HG03139 (cell line): ENCODE measurements around the gene TEX38.
"Not testable (repeated sequence)": the region's sequence is repeated elsewhere in the genome, so short reads cannot be mapped to it uniquely, and the experiment has no call there.

ENCODE experiments used
- ATAC-seq: cut with Tn5 transposase; IDR thresholded peaks from one replicate; pipeline ENCODE4 v1.9.1; 2021; ENCODE audit not compliant: unreplicated experiment

The TEX38 gene

DNA sequence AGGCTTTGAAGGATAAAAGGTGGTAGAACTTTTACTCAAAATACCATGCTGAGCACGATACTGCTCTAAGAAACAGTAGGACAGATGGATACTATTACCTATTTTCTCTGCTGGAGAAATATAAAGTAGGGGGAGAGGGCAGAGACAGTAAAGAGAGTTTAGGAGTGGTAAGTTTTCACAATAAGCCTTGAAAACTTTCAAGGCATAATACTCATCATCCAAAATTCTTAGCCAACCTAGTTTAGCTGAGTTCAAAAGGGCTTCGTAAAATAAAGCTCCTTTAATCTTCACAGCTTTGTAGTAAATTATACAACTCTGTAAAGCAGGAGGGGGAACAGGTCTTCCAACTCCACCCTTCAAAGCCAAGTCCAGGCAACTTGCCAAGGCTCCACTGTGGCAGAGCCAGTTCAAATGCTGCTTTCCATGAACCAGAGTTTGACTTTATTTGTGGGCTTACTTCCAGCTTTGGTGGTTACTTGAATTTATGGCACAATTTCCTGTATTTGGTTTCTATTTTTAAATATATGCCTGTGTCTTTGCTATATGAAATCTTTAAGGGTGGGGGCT lies 15.5 kb downstream of the TEX38 start:
- ATAC-seq: no peak

DNA sequence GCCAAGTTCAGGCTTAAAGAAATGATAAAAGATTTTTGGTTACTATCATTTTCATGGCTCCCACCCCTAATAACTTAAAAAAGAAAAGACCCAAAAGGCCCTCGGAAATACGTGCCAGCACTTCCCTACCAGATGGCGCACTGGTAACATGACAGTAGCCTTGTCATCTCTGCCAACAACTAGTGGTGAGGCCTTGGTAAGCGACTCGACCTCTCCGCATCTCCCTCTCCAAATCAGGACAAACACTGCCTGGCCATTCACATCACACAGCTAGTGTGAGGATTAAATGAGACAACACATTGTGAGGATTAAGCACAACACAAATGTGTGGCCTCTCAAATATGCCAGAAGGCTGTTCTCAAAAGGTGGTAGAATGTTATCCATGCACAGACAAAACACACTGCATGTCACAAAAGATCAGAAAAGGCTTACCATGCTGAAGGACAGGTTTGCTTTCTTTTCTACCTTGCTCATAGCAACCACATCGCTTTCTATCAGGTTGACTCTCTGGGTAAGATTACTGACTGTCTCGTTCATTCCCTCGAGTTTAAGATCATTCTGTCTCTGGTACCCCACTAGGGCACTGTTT lies 16.4 kb downstream of the TEX38 start:
- no peak for ATAC-seq

DNA sequence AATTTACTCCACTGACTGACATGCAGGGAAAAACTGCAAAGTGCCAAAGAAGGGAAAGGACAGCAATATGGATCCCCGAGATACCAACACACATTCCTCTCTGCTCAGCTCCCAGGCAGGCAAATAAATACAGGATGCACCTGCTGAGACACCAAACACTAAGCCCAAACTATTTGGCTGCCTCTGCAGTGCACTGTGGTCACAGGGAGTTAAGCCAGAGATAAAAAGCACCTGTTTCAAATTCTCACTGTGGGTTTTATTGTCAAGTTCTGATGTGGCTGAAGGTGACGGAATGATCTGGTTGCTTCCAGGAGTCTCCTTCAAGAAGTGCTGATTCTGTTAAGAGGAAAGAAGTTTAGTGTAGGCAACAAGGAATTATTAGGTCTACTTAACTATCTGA lies 17.7 kb downstream of the TEX38 start:
- ATAC-seq: no peak

DNA sequence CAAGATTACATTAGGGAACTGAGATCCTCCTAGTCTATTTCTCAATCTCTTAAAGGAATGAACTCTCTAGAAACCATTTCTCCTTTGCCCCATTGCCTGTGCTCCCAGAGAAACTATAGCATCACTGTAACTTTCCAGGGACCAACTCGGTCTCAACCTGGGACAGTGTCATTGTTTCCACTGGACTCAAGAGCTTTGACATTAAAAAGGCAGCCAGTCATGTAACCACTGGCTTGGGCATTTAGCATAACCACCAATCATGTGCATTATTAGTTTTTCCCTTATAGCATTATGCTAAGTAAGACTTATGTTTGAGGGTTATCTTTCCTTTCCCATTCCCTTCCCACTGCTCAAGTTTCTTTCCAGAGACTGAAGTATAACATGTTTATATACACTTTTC lies 18.2 kb downstream of the TEX38 start:
- ATAC-seq: no peak

DNA sequence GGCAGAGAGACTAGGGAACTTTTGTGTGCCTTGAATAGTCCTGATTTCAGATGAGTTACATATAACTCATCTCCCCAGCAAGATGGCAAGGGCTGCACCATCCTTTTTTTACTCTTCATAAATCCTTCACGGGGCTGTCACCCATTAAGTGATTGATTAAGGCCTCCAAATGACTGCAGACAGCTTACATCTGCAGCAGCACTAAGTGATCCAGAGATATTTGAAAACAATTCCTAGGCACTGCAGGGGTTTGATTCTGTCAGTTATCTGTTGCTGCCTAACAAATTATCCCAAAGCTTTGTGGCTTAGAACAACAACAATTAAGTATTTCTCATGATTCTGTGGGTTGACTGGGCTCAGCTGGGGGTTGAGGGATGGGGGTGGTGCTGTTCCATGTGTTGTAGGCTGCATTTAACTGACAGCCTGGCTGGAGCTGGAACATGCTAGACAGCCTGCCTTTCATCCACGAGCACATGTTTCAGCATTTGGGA lies 19.3 kb downstream of the TEX38 start:
- no peak for ATAC-seq

DNA sequence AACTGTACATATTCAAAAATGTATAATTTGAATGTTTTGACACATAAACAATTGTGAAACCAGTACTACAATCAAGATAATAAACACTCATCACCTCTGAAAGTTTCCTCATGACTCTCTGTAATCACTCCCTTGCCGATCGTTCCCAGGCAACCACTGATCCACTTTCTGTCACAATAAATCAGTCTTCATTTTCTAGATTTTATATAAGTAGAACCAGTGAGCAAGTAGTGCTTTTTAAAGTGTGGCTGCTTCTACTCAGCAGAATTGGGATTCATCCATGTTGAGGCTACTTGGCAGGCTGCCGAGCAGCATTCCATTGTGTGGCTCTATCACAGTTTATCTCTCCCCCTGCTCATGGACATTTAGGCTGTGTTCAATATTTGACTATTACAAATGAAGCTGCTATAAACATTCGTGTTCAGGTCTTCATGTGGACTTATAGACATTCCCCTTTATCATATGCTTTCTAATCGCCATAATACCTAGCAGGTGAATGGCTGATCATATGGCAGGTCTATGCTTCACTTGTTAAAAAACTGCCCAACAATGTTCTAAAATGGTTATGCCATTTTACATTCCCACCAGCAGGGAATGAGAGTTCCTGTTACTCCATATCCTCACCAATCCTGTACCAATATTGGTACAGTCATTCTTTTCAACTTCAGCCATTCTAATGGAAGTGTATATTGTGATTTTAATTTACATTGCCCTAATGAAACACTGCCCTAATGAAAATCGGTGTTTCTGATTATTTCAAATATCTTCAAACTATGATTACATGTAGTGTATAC lies 20.5 kb downstream of the TEX38 start:
- no peak for ATAC-seq

DNA sequence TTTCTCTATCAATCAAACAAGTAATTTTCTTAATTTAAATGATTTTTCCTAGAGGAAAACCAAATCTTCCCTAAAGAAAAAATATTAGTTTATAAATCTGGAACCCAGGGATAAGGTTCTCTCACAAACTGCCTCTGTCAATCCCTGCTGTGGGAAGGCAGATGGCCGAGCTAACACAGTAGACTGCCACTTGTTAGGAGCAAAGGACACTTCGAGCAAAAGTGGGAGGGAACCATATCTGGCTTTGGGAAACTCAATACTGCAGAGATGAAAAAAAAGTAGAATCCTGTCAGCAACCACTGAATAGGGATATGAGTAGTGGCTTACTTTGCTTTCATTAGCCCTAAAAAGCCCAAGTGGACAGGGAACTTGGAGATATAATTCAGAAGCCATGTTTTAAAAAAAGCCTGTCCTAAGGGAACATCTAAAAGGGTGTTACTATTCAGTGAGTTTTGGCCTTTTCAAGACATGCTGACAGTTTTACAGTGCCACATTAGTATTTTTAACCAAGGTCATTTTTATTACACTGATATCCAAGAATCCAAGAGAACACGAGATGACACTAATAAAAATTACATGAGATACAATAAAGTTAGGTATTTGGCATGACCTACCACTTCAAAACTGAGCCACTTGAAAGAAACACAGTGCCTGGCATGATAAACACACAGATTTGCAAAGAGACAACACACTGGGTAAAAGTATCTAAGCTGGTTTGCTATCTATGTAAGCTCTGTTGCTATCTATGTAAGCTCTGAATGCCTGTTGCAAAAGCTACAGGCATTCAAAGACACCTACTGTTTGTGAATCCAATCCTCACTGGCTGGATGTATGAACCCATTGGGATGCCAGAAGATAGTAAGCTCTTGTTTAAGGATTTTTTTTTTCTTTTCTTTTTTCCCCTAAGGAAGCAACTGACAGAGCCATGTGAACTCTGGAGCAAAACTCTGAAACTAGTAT lies 21.4 kb downstream of the TEX38 start:
- ATAC-seq: no peak

DNA sequence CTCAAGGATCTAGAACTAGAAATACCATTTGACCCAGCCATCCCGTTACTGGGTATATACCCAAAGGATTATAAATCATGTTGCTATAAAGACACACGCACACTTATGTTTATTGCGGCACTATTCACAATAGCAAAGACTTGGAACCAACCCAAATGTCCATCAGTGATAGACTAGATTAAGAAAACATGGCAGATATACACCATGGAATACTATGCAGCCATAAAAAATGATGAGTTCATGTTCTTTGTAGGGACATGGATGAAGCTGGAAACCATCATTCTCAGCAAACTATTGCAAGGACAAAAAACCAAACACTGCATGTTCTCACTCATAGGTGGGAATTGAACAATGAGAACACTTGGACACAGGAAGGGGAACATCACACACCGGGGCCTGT lies 23.0 kb downstream of the TEX38 start:
- not testable (repeated sequence) for ATAC-seq

DNA sequence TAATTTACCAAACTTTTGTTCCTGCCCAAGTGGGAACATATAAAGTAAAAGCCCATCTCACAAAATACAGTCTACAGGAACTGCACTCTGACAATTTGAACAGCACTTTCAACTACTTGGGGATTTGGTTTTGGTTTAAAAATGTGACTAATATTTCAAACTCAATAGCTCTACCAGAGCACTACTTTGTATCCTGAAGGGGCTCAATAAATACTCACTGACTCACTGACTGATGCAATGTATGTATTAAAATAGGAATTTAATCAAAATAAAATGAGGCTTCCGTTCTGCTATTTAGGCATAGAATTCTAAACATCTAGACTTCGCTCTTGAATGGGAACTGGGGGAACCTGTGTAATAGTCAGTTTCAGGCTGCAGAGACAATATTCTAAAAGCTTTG lies 25.4 kb downstream of the TEX38 start:
- ATAC-seq: no peak

DNA sequence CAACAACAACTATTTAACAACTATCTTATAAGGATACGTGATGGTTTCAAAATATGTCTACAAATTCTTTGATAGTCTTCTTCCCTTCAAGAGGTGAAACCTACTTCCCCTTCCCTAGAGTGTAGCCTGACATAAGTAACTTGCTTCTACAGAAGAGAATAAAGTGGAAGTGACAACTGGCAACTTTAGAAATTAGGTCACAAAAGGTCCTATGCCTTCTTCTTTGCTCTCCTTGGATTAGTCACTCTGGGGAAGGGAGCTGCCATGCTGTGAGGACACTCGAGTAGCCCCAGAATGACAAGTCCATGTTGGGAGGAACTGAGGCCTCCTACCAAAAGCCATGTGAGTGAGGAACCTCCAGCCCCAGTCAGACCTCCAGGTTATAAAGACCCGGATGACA lies 28.0 kb downstream of the TEX38 start:
- ATAC-seq: no peak

DNA sequence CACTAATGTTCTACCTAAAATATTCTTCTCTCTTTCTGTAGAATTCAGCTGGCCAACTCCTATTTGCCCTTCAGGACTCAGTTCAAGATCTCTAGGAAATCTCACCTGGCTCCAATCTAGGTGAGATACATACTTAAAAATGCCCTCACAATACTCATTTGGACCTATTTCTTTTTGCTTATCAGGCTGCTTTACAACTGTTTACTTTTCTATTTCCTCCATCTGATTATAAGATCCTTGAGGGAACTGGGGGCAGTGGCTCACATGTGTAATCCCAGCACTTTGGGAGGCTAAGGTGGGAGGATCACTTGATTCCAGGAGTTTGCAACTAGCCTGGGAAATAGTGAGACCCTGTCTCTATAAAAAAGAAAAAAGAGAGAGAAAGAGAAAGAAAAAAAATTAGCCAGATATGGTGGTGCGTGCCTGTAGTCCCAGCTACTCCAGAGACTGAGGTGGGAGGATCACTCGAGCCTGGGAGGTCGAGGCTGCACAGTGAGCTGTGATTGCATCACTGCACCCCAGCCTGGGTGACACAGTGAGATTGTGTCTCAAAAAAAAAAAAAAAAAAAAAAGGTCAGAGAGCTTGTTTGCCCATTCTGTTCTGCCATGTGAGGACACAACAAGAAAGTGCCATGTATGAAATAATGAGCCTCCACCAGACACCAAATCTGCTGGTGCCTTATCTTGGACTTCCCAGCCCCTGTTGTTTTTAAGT lies 32.4 kb downstream of the TEX38 start:
- no peak for ATAC-seq

DNA sequence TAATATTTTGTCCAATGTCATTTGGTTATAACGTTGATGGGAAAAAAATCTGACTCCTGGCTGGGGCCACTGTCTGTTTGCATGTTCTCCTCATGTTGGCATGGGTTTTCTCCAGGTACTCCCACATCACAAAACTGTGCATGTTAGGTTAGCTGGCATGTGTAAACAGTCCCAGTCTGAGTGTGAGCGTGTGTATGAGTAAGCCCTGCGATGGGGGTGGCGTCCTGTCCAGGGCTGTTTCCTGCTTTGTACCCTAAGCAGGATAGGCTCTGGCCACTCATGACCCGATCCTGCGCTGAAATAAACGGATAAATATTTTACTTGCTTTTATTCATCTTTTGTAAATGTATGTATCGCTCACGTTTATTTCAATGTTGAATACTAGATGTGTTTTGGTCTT lies 33.8 kb downstream of the TEX38 start:
- ATAC-seq: no peak

DNA sequence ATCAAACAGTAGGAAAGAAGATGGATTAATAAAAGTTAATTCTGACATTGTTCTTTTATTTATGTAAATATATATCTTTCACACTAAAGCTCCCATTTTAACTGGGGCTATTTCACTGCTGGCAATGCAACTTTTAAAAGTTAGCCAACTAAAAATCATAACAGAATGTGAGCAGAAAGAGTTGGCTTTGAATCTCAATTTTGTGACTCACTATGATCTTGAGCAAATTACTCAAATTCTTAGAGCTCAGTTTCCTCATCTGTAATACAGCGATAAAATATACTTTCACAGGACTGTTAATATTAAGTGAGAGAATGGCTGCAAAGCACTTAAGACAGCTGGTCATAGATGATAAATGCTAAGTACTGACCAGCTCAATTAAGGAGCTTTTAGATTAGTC lies 36.5 kb downstream of the TEX38 start:
- no peak for ATAC-seq

DNA sequence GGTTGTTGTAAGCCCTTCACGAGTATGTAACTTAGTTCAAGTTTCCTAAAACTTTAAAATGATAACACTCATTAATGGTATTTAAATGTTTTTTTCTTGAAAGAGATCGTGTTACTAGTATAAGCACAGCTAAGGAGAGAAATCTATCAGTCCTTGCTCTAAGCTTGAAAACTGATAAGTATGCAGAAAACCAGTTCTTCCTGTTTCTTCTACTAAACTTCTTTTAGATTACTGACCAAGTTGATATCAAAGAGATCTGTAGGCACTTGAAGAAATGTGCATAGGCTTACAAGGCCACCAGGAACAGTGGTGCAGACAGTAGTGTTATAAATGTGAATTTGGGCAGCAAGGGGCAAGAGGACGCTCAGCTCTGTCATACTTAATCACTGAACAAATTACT lies 43.3 kb downstream of the TEX38 start:
- no peak for ATAC-seq

DNA sequence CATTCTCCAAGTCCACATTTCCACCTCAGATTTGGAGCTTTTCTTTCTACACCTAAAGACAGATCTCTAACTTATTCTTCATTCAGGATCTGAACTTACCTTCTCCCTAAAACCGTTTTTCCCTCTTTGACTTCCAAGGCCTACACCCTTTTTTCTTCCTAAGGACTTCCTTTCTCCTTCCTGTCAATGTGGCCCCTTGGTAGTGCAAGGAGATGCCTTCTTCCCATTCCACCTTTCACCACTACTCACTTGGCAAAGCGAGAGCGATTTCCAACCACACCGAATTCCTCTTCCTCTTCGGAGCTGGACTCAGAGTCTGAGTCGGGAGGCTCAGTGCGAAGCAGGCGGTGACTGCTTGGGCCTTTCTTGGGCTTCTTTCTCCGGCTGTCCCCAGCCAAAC lies 46.0 kb downstream of the TEX38 start:
- no peak for ATAC-seq

DNA sequence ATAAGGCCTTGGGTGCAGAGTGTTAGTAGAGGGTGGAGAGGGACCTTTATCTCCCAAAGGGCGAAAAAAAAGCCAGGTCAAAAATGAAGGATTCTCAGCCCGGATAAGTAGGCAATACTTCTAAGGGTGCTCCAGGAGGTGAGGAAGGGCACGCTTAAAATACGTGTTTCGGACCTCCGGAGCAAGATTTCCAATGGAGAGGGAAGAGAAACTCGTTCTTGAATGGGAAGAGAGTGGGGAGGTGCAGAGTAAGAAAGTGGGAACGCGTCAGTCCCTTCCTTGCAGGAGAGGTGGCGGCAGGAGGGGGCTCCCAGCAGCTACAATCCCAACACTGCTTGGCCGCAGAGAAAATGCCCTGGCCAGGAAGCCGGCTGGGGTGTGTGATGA lies 46.7 kb downstream of the TEX38 start:
- ATAC-seq: no peak

DNA sequence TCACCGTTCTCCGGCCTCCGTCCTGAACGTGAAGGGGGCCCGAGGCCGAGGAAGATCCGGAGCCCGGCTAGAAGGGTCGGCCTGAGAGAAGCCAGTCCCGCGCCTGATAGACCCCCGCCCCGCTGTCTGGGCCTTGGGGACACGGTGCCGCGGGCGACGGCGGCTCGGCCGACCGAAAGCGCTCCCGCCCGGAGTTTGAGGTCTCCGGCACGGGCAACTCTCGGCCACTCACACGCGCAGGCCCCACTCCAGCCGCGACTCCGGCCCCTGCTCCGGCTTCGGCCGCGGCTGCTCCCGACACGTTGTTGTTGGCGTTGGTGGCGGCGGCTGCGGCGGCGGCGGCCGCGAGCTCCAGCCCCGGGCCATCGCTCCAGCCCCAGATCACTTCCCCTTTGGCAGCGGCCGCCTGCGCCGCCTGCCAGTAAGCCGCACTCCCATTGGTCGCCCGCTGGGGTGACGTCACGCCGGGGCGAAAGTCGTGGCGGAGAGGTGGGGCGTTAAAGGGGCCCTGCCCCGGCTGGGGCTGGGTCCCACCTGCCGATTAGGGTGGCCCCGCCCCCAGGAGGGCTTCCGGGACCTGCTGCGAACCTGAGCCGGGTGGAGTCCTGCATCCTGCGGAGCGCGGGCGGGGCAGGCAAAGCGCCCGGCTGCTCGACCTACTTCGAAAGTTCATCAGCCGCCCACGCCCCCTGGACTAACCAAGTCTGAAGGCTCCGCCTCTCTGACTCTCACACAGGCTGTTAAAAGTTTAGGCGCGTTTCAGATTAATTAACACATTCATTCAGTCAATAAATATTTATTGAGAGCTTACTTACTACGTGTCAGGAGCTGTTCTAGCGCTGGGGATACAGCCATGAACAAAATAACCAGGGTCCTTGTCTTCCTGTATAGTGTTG lies 47.3 kb downstream of the TEX38 start, which contains the start of gene EFCAB14:
TSS of gene EFCAB14 (minus strand) at position 388 of the 896 bp plus-strand sequence. CDS start 1,027 bp downstream, outside the sequence.
- ATAC-seq: peak; percentile 96

DNA sequence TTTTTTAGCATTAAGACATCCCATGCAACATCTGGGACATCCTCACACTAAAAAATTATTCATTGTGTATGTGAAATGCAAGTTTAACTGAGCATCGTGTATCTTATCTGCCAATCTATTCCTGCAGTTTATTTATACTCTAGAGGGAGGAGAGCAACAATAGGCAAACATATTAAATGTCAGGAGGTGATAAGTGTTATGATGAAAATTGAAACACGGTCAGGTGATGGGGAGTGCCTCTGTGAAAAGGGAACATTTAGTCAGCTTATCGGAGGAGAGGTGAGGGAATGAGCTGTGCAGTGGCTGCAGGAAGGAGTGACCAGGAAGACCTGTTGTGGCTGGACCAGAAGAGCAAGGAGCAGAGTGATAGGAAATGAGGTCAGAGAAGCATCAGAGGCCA lies 48.0 kb downstream of the TEX38 start:
- ATAC-seq: no peak

DNA sequence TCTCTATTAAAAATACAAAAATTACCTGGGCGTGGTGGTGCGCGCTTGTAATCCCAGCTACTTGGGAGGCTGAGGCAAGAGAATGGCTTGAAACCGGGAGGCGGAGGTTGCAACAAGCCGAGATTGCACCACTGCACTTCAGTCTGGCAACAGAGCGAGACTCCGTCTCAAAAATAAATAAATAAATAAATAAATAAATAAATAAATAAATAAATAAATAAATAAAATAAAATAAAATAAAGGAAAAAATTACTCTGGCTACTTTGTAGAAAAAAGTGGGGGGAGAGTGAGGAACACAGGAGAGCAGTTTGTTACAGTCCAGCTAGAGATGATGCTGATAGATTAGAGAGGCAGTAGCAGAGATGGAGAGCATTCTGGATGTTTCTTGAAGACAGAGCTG lies 48.7 kb downstream of the TEX38 start:
- not testable (repeated sequence) for ATAC-seq
